Naive B cell (primary cell): ENCODE measurements around the gene NPPB. TPM values are rescaled to one million over a fixed set of nuclear protein-coding genes. Genes with fewer than 3 reads are reported as not detected.

Experiments used
- ATAC-seq, 2 donors: fragments of 150-1000 bp; cut with Tn5 transposase; 2 replicates each; pipeline ENCODE4 v1.10.0; 2021; ENCODE audit warnings: low read depth in 2 of 2, mild to moderate bottlenecking in 2 of 2, moderate library complexity in 2 of 2
- DNase-seq: peaks from one replicate; pipeline ENCODE4 v3.0.0; 2022
- H3K27ac Mint-ChIP-seq, 6 donors: one replicate each; pipeline ENCODE4 v1.8.0; 2020 to 2022; ENCODE audit warnings: mild to moderate bottlenecking in 6 of 6, mixed read lengths in 6 of 6, moderate library complexity in 5 of 6, inconsistent platforms in 2 of 6
- H3K27me3 Mint-ChIP-seq, 3 donors: one replicate each; pipeline ENCODE4 v1.8.0; 2021 to 2022; ENCODE audit warnings: mixed read lengths in 3 of 3, mild to moderate bottlenecking in 1 of 3
- H3K36me3 Mint-ChIP-seq, 2 donors: one replicate each; pipeline ENCODE4 v1.8.0; 2020 to 2022; ENCODE audit warnings: mixed read lengths in 2 of 2, inconsistent platforms in 1 of 2, mild to moderate bottlenecking in 1 of 2
- H3K4me1 Mint-ChIP-seq, 3 donors: one replicate each; pipeline ENCODE4 v1.8.0; 2020 to 2022; ENCODE audit warnings: mixed read lengths in 3 of 3, inconsistent platforms in 1 of 3, mild to moderate bottlenecking in 1 of 3, moderate library complexity in 1 of 3
- H3K4me3 Mint-ChIP-seq, 8 donors: one replicate each; pipeline ENCODE4 v1.8.0; 2020 to 2022; ENCODE audit warnings: mild to moderate bottlenecking in 8 of 8, mixed read lengths in 8 of 8, moderate library complexity in 8 of 8, inconsistent platforms in 2 of 8
- H3K9me3 Mint-ChIP-seq, 7 donors: one replicate each; pipeline ENCODE4 v1.8.0; 2020 to 2022; ENCODE audit warnings: mixed read lengths in 7 of 7, mild to moderate bottlenecking in 5 of 7, inconsistent platforms in 2 of 7, moderate library complexity in 1 of 7
- polyA plus RNA-seq, 6 donors: library from polyadenylated mRNA; unstranded; fragments of 300-500 nt; fragmentation: Illumina TruSeq; gene quantifications; one replicate each; pipeline ENCODE4 v1.2.3, GENCODE V29; 2021; ENCODE audit warnings: low read depth in 6 of 6

Gene NPPB
- polyA plus RNA-seq, 6 donors from 2014 or later: not detected

- ATAC-seq (no peak), DNase-seq (no peak)
- H3K27me3 Mint-ChIP-seq: peaks cover 9 to 61% (median 42%) of the 10 kb centered on the region in 3 donors
- no peaks in the 10 kb centered on the region for H3K4me1 Mint-ChIP-seq
- peaks cover 0 to 2% (median 0%) of the 10 kb centered on the region in 7 donors for H3K9me3 Mint-ChIP-seq
- H3K27ac Mint-ChIP-seq: no peak overlapping the region
- H3K36me3 Mint-ChIP-seq: no peaks in the 10 kb centered on the region
- H3K4me3 Mint-ChIP-seq: no peak overlapping the region
Measured at GRCh38 chr1:11878081-11878890, 19.5 kb upstream of the NPPB start.

- Mint-ChIP-seq H3K27me3 (peaks cover 13 to 51% (median 37%) of the 10 kb centered on the region in 3 donors), H3K36me3 (no peaks in the 10 kb centered on the region), H3K4me1 (no peaks in the 10 kb centered on the region), H3K4me3 (no peak overlapping the region), H3K27ac (no peak overlapping the region), H3K9me3 (peaks cover 0 to 2% (median 0%) of the 10 kb centered on the region in 7 donors)
- ATAC-seq (no peak), DNase-seq (no peak)
Measured at GRCh38 chr1:11877074-11877473, 18.3 kb upstream of the NPPB start.

GRCh38 chr1:11875094-11875493 is 16.3 kb upstream of the NPPB start:
- Mint-ChIP-seq H3K36me3 (no peaks in the 10 kb centered on the region), H3K27me3 (peaks cover 18 to 60% (median 46%) of the 10 kb centered on the region in 3 donors), H3K4me1 (no peaks in the 10 kb centered on the region), H3K9me3 (peaks cover 0 to 3% (median 0%) of the 10 kb centered on the region in 7 donors), H3K4me3 (no peak overlapping the region), H3K27ac (no peak overlapping the region)
- no peak for DNase-seq
- no peak for ATAC-seq

GRCh38 chr1:11874624-11875023 is 15.9 kb upstream of the NPPB start:
- ATAC-seq: no peak
- Mint-ChIP-seq H3K4me1 (no peaks in the 10 kb centered on the region), H3K27me3 (peaks cover 18 to 64% (median 47%) of the 10 kb centered on the region in 3 donors), H3K36me3 (no peaks in the 10 kb centered on the region), H3K27ac (no peak overlapping the region), H3K9me3 (peaks cover 0 to 3% (median 0%) of the 10 kb centered on the region in 7 donors), H3K4me3 (no peak overlapping the region)
- no peak for DNase-seq

- H3K4me1 Mint-ChIP-seq: no peaks in the 10 kb centered on the region
- ATAC-seq: no peak
- no peak overlapping the region for H3K27ac Mint-ChIP-seq
Measured at GRCh38 chr1:11874258-11874562, 15.5 kb upstream of the NPPB start.

GRCh38 chr1:11873395-11874257 is 14.9 kb upstream of the NPPB start:
- Mint-ChIP-seq H3K9me3 (peaks cover 0 to 3% (median 0%) of the 10 kb centered on the region in 7 donors), H3K36me3 (no peaks in the 10 kb centered on the region), H3K27me3 (peaks cover 18 to 62% (median 47%) of the 10 kb centered on the region in 3 donors), H3K27ac (no peak overlapping the region), H3K4me1 (no peaks in the 10 kb centered on the region), H3K4me3 (no peak overlapping the region)
- ATAC-seq (no peak), DNase-seq (no peak)

More at GRCh38 chr1:11874258-11874562, 15.5 kb upstream of the NPPB start:
- Mint-ChIP-seq H3K36me3 (no peaks in the 10 kb centered on the region), H3K9me3 (peaks cover 0 to 3% (median 0%) of the 10 kb centered on the region in 7 donors), H3K27me3 (peaks cover 18 to 66% (median 47%) of the 10 kb centered on the region in 3 donors), H3K4me3 (no peak overlapping the region)
- no peak for DNase-seq

- no peak overlapping the region for H3K4me3 Mint-ChIP-seq
- no peaks in the 10 kb centered on the region for H3K36me3 Mint-ChIP-seq
- no peak for ATAC-seq
- H3K9me3 Mint-ChIP-seq: peaks cover 0 to 3% (median 0%) of the 10 kb centered on the region in 7 donors
- no peak overlapping the region for H3K27ac Mint-ChIP-seq
- H3K4me1 Mint-ChIP-seq: no peaks in the 10 kb centered on the region
- DNase-seq: no peak
- peaks cover 18 to 58% (median 47%) of the 10 kb centered on the region in 3 donors for H3K27me3 Mint-ChIP-seq
Measured at GRCh38 chr1:11872545-11872944, 13.8 kb upstream of the NPPB start.

- no peaks in the 10 kb centered on the region for H3K4me1 Mint-ChIP-seq
- no peaks in the 10 kb centered on the region for H3K36me3 Mint-ChIP-seq
- no peak overlapping the region for H3K4me3 Mint-ChIP-seq
- H3K27me3 Mint-ChIP-seq: peaks cover 8 to 49% (median 35%) of the 10 kb centered on the region in 3 donors
- no peak overlapping the region for H3K27ac Mint-ChIP-seq
- peaks cover 0 to 3% (median 0%) of the 10 kb centered on the region in 7 donors for H3K9me3 Mint-ChIP-seq
- DNase-seq (no peak), ATAC-seq (no peak)
Measured at GRCh38 chr1:11869650-11870207, 11.0 kb upstream of the NPPB start.

- Mint-ChIP-seq H3K9me3 (peaks cover 0 to 3% (median 0%) of the 10 kb centered on the region in 7 donors), H3K27me3 (peaks cover 8 to 47% (median 30%) of the 10 kb centered on the region in 3 donors), H3K36me3 (no peaks in the 10 kb centered on the region), H3K27ac (no peak overlapping the region), H3K4me1 (no peaks in the 10 kb centered on the region), H3K4me3 (no peak overlapping the region)
- ATAC-seq (no peak), DNase-seq (no peak)
Measured at GRCh38 chr1:11869104-11869503, 10.4 kb upstream of the NPPB start.

- no peaks in the 10 kb centered on the region for H3K36me3 Mint-ChIP-seq
- no peak for DNase-seq
- H3K4me3 Mint-ChIP-seq: no peak overlapping the region
- H3K4me1 Mint-ChIP-seq: no peaks in the 10 kb centered on the region
- peaks cover 0 to 1% (median 0%) of the 10 kb centered on the region in 7 donors for H3K9me3 Mint-ChIP-seq
- peaks cover 14 to 44% (median 23%) of the 10 kb centered on the region in 3 donors for H3K27me3 Mint-ChIP-seq
- H3K27ac Mint-ChIP-seq: no peak overlapping the region
- ATAC-seq: no peak
Measured at GRCh38 chr1:11868331-11868980, 9.7 kb upstream of the NPPB start.

GRCh38 chr1:11862890-11863289 is 4.1 kb upstream of the NPPB start:
- no peak for DNase-seq
- no peak for ATAC-seq
- Mint-ChIP-seq H3K27me3 (peaks cover 40 to 64% (median 41%) of the 10 kb centered on the region in 3 donors), H3K9me3 (peaks cover 0 to 4% (median 0%) of the 10 kb centered on the region in 7 donors), H3K4me3 (no peak overlapping the region), H3K4me1 (no peaks in the 10 kb centered on the region), H3K36me3 (no peaks in the 10 kb centered on the region), H3K27ac (no peak overlapping the region)

GRCh38 chr1:11860587-11860986 is 1.8 kb upstream of the NPPB start:
- peak overlapping the region in 1 of 6 donors; percentile 80 for H3K27ac Mint-ChIP-seq
- H3K4me1 Mint-ChIP-seq: no peaks in the 10 kb centered on the region
- ATAC-seq: no peak
- no peak overlapping the region for H3K4me3 Mint-ChIP-seq
- peaks cover 44 to 70% (median 47%) of the 10 kb centered on the region in 3 donors for H3K27me3 Mint-ChIP-seq
- no peaks in the 10 kb centered on the region for H3K36me3 Mint-ChIP-seq
- no peak for DNase-seq
- H3K9me3 Mint-ChIP-seq: peaks cover 0 to 4% (median 0%) of the 10 kb centered on the region in 7 donors

GRCh38 chr1:11860083-11860482 is 1.3 kb upstream of the NPPB start:
- DNase-seq: no peak
- H3K36me3 Mint-ChIP-seq: no peaks in the 10 kb centered on the region
- H3K4me3 Mint-ChIP-seq: no peak overlapping the region
- H3K4me1 Mint-ChIP-seq: no peaks in the 10 kb centered on the region
- no peak for ATAC-seq
- H3K9me3 Mint-ChIP-seq: peaks cover 0 to 4% (median 0%) of the 10 kb centered on the region in 7 donors
- H3K27me3 Mint-ChIP-seq: peaks cover 44 to 65% (median 47%) of the 10 kb centered on the region in 3 donors
- no peak overlapping the region for H3K27ac Mint-ChIP-seq
